GM18499 (cell line): ENCODE data around the gene UQCC5.

Experiments
- ATAC-seq: cut with Tn5 transposase; IDR thresholded peaks from one replicate; pipeline ENCODE4 v1.9.1; 2021; ENCODE audit warnings: moderate number of reproducible peaks; ENCODE audit not compliant: insufficient read depth, unreplicated experiment

The UQCC5 gene, protein sequence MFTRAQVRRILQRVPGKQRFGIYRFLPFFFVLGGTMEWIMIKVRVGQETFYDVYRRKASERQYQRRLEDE

DNA sequence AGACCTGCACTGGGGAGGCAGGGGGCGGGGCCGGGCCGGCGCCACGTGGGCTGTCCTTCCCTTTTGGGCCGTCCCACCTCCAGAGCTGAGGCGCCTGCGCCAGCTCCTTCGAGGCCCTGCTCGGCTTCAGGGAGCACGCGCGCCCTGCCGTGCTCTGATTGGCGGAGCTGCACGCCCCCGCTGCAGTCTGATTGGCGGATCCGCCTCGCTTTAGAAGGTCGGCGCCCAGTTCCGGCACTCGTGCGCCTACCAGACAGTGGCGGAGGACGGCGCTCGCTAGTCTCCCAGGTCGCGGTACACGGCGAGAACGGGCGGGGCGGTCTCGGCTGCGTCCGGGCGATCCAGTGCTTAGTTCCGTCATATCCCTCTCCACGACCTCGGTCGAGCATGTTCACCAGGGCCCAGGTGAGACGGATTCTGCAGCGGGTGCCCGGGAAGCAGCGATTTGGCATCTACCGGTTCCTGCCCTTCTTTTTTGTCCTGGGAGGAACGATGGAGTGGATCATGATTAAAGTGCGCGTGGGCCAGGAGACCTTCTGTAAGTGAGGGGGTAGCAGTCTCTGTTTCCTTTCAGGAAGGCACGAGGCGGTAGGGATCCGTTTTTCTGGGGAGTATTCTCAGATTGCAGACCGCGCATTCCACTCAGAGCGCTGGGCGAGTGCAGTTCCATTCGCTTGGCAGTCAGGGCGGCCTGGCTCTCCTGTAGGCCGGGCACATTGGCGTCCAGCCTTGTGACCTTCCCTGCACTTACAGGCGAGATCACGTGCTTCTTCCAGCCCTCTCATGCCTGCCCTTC lies at the start of gene UQCC5:
UQCC5 (plus strand) TSS at position 237 of the 796 bp plus-strand sequence; CDS start at position 388, 151 bp downstream.
- peak; percentile 84 for ATAC-seq

DNA sequence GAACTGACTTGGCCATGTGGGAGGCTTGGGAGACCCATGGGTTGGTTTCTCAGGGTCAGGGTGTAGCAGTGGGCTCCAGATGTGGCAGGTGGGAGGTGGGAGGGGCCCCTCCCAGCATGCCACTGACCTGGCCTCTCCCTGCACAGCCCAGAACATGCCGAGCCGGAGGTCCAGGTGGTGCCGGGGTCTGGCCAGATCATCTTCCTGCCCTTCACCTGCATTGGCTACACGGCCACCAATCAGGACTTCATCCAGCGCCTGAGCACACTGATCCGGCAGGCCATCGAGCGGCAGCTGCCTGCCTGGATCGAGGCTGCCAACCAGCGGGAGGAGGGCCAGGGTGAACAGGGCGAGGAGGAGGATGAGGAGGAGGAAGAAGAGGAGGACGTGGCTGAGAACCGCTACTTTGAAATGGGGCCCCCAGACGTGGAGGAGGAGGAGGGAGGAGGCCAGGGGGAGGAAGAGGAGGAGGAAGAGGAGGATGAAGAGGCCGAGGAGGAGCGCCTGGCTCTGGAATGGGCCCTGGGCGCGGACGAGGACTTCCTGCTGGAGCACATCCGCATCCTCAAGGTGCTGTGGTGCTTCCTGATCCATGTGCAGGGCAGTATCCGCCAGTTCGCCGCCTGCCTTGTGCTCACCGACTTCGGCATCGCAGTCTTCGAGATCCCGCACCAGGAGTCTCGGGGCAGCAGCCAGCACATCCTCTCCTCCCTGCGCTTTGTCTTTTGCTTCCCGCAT lies 49.2 kb upstream of the UQCC5 start:
- ATAC-seq: no peak

DNA sequence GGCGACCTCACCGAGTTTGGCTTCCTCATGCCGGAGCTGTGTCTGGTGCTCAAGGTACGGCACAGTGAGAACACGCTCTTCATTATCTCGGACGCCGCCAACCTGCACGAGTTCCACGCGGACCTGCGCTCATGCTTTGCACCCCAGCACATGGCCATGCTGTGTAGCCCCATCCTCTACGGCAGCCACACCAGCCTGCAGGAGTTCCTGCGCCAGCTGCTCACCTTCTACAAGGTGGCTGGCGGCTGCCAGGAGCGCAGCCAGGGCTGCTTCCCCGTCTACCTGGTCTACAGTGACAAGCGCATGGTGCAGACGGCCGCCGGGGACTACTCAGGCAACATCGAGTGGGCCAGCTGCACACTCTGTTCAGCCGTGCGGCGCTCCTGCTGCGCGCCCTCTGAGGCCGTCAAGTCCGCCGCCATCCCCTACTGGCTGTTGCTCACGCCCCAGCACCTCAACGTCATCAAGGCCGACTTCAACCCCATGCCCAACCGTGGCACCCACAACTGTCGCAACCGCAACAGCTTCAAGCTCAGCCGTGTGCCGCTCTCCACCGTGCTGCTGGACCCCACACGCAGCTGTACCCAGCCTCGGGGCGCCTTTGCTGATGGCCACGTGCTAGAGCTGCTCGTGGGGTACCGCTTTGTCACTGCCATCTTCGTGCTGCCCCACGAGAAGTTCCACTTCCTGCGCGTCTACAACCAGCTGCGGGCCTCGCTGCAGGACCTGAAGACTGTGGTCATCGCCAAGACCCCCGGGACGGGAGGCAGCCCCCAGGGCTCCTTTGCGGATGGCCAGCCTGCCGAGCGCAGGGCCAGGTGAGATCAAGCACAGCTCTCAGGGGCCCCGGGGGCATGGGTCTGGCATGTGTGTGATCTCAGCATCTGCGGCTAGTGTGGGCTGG lies 48.4 kb upstream of the UQCC5 start:
- ATAC-seq: no peak

DNA sequence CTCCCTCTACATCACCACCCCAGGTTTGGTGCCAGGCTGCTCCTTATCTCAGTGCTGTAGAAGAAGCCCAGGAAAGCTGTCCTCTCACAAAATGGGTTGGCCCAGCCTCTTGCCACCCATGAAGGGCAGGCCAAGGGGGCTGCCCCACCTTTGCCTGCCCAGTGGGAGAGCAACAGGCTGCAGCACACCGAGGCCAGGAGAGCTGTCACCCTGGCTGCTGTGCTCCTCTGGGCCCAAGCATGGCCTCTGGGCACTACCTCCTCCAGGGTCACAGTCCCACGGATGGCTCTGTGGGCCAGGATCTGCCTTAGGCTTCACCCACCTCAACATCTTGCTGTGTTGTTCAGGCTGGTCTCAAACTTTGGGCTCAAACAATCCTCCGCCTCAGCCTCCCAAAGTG lies 47.7 kb upstream of the UQCC5 start:
- ATAC-seq: no peak

DNA sequence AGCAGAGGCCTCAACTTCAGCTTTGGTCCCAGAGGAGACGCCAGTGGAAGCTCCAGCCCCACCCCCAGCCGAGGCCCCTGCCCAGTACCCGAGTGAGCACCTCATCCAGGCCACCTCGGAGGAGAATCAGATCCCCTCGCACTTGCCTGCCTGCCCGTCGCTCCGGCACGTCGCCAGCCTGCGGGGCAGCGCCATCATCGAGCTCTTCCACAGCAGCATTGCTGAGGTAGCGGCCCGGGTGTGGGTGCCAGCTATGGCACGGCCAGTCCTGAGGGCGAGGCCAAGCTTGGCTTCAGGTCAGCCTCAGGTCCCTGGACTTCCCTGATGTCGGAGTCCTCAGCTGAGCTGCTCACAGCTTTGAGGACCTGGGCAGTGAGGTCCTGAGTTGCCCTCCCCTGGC lies 47.0 kb upstream of the UQCC5 start:
- ATAC-seq: no peak

DNA sequence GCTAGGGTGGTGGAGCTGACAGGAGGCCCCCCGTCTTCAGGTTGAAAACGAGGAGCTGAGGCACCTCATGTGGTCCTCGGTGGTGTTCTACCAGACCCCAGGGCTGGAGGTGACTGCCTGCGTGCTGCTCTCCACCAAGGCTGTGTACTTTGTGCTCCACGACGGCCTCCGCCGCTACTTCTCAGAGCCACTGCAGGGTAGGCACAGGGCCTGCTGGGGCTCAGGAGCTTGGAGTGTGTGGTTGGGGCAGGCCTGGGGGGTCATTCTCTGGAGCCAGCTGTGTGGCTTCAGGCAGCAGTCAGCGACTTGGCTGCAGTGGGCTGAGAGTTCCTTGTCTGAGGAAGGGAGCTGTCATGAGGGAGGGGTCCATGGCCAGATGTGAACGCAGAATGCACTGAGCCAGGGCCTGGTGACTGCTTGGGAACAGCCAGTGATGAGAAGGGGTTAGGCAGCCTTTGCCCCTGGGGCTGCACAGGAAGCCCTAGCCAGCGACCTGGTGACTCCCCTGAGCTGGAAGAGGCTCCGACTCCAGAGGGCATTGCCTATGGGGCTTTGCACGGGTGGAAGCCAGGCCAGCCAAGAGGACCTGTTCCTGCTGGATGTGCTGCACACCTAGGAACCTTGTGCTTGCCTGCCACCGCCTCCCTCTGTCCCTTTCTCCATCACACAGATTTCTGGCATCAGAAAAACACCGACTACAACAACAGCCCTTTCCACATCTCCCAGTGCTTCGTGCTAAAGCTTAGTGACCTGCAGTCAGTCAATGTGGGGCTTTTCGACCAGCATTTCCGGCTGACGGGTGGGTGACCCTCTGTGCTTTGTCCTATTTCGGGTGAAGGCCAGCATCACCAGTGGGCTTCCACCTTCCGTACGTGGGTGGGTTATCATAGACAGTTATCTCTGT lies 46.1 kb upstream of the UQCC5 start:
- no peak for ATAC-seq

DNA sequence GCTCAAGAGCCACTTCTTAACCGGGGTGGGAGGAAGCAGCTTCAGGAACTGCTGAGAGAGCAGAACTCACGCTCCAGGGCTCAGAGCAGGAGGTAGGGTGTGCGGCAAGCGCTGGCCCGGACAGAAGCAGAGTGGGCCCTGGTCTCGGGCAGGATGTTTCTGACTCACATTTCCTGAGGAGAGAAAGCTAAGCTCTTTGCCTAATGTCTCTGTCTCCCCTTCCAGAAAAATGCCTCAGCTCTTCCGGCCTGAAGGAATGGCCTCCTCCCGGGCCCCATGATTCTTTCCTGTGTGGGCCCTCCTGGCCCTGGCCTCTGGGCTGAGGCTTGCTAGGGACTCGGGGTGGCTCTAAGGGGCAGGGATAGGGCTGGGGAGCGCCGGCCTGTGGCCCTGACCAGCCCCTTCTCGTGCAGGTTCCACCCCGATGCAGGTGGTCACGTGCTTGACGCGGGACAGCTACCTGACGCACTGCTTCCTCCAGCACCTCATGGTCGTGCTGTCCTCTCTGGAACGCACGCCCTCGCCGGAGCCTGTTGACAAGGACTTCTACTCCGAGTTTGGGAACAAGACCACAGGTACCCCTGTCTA lies 45.4 kb upstream of the UQCC5 start:
- no peak for ATAC-seq

DNA sequence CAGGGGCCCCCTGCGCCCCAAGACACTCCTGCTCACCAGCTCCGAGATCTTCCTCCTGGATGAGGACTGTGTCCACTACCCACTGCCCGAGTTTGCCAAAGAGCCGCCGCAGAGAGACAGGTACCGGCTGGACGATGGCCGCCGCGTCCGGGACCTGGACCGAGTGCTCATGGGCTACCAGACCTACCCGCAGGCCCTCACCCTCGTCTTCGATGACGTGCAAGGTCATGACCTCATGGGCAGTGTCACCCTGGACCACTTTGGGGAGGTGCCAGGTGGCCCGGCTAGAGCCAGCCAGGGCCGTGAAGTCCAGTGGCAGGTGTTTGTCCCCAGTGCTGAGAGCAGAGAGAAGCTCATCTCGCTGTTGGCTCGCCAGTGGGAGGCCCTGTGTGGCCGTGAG lies 44.3 kb upstream of the UQCC5 start:
- no peak for ATAC-seq

DNA sequence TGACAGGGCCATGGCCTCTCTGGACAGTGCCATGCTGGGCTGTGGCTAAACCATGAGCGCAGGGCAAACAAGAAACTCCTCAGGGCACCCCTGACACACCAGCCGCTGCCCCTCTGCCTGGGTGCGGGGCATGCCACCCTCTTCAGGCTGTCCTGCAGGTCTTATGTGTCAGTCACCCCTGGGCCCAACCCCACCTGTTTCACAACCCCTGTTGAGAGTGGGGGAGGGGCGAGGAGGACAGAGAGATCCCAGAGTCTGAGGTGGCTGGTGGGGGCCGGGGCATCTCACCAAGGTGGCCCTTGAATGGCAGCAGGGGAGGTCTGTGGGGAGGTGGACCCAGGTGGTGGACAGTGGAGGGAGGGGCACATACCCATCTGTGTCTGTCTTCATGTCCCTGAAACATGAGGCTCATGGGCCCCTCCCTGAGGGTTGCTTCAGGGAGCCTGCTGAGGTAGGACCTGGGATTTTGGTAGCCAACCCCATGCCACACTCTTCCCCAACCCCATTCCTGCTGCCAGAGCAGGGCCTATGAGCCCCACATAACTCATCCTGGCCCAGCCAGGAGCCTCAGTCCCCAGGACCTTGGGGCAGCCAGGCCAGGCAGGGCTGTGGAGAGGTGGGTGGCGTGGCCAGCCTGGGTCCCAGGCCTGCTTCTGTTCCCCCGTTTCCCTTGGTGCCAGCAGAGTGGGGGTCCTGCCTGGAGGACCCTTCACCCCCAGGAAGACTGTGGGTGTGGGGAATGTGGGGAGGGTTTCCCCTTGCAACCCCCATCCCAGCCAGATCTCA lies 43.0 kb upstream of the UQCC5 start:
- ATAC-seq: no peak

DNA sequence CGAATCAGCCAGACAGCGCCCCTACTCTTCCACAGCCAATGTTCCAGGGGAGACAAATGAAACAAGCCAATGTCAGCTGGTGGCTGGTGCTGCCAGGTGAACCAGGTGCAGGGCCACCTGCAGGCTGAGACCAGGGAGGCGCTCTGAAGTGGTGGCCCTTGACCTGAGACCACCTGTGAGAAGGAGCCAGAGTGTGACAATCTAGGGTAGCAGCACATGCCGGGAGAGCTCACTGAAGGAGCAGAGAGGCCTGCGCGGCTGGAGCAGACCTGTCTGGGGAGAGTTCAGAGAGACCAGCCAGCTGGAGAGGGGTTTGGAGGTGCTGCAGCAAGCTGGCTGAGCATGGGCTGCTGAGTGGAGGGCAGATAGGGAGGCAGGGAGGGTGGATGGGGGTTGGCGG lies 42.0 kb upstream of the UQCC5 start:
- no peak for ATAC-seq

DNA sequence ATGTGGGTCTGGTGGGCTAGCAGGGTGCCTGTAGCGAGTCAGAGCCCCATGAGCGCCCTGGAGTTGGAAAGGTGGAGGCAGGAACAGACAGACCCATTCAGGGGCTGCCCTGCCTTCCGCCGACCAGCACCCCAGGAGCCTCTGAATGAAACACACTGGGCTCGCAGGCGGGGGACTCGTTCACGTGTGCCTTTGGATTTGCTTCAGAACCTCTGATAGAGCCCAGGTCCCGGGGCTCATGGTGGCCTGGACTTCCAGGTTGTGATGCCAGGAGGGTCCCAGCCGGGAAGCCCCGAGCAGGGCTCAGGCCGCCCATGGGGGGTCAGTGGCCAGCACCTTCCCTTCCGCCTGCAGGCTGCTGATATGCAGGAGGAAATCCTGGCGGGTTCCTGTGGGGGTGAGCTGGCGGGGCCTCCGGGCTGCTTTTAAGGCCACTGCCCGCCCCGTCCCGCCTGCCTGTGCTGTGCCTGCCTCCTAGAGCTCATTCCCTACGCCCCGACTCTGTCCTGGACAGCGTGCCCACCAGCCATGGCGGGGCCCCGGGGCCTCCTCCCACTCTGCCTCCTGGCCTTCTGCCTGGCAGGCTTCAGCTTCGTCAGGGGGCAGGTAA lies 41.4 kb upstream of the UQCC5 start, which contains the start of gene STAB1:
STAB1 (plus strand) TSS at position 453 of the 610 bp plus-strand sequence; CDS start at position 529, 76 bp downstream.
- no peak for ATAC-seq

DNA sequence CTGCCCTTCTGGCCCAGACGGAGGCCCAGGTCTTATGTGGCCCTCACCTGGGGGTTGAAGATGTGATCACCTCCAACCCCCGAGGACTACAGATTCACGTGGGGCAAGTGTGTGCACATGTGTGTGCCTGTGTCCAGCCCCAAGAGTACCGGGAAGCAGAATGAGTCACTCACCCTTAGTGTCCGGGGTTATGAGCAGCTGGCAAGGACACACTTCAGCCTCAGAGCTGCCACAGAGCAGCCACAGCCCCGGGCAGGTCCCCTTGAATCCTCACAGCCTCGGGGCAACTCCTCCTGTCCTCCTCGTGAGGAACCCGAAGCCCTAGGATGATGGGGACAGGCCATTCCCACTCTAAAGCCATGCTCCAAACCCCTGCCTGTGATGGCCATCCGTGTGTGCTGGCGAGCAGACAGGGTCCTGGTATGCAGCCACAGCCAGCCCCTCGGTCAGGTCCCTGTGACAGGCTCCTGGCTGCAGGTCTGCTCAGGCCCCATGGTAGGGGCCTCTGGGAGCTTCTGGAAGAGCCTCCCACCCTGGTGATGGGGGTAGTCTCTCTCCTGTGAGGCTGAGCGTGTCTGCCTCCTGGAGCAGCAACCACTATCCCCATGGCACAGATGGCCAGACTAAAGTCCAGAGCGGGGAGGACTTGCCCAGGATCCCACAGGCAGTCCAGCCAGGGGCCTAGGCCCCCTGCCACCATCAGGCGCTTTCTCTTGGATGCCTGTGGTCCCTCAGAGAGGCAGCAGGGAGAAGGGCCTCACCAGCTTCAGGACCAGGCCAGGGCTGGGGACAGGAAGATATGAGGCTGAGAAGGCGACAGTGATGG lies 40.4 kb upstream of the UQCC5 start:
- ATAC-seq: no peak

DNA sequence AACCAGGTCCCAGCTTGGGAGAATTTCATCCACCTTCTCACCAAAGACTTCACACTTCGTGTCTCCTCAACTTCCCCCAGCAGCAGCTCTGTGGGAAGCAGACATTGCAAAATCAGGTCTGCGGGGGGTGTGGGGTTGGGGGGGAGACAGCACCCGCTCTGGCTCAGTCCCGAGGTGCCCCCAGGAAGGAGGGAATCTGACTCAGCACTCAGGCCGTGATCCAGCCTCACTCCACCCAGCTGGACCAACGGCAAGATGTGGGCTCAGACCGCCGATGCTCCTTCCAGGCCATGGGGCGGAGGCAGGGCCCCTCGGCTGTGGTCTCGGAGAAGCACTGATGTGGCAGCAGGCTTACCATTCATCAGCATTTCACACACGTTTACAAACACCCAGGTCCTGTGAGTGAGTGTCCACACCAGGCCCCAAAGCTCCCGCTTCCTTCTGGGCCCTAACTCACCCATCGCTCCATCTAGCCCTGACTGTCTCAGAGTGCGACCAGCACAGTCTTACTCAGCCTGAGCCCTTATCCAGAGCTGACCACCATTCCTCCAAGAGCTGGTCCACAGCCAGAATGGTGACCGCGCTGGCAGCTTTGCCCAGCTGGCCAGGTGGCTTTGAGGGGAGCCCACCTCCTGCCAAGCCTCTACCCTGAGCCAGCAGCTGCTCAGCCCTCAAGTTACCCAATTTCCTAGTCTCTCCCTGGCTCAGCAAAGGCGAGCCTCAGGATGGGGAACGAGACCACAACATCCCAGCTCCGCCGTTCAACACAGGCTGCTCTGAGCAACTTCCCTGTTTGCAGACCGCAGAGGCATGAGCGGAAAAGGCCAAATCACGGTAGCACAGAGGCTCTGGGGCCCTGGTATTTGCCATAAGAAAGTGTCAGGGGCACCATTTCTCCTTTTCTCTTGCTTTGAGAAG lies 38.0 kb upstream of the UQCC5 start:
- no peak for ATAC-seq

DNA sequence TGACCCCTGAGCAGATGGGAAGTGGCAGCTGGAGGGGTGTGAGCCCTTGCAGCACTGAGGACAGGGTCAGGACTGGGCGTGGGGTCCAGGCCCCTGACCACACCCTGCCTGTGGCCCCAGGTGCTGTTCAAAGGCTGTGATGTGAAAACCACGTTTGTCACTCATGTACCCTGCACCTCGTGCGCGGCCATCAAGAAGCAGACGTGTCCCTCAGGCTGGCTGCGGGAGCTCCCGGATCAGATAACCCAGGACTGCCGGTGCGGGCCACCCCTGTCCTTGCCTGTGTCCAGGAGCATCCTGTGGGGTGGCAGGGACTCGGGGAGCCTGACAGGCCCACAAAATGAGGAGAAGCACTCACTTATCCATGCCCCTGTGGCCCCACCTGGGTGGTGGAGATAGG lies 35.4 kb upstream of the UQCC5 start:
- no peak for ATAC-seq

DNA sequence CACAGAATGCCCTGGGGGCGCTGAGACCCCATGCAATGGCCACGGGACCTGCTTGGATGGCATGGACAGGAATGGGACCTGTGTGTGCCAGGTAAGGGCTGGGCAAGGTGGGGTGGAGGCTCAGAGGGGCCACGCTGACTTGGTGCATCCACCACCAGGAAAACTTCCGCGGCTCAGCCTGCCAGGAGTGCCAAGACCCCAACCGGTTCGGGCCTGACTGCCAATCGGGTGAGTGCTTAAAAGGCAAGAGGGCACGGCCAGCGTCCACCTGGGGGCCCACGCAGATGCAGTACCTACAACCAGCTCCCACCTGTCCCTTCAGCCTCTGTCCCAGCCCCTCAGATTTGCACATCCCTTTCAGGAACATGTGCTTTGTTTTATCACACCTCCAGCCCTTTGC lies 34.4 kb upstream of the UQCC5 start:
- ATAC-seq: no peak

DNA sequence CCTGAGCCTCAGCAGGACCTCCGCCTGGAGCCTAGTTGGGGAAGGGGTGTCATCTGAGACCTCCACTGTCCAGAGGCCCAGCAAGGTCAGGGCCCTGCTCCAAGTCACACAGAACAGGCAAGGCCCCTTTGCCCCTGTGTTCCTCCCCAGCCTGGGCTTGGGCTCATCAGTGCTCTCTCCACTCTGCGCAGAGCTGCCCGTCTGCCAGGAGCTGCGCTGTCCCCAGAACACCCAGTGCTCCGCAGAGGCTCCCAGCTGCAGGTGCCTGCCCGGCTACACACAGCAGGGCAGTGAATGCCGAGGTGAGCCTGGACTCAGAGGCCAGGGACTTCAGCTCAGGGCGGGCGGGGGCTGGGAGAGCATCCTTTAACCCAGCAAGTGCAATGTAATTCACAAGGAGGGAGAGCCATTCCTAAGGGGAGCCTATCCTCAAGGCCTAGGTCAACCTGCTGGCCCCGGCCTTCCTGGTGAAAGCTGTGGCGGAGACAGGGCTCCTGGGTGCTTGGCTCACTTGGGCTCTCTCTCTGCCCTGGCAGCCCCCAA lies 33.5 kb upstream of the UQCC5 start:
- no peak for ATAC-seq
